ENCODE measurements around the gene ARPC3. TPM values are rescaled to one million over a fixed set of nuclear protein-coding genes. Genes with fewer than 3 reads are reported as not detected.
"Not testable (repeated sequence)": the region's sequence is repeated elsewhere in the genome, so short reads cannot be mapped to it uniquely, and the experiment has no call there.

The ARPC3 gene
- total and polyA plus RNA-seq, 2 donors (not counting 1 experiment from before 2014, with no cell fraction given): 87.4 to 169 TPM

GRCh38 chr12:110421159-110421661, 28.9 kb downstream of the ARPC3 start:
- Histone ChIP-seq H3K79me2 (ENCODE audit: control insufficient read depth, insufficient read depth, low read length) (no peaks in the 10 kb centered on the region), H3K27me3 (ENCODE audit: control insufficient read depth, insufficient read depth, low read length) (no peaks in the 10 kb centered on the region), H4K20me1 (ENCODE audit: control insufficient read depth, extremely low read depth, insufficient read depth, low read length) (no peaks in the 10 kb centered on the region), H3K9ac (ENCODE audit: insufficient read depth, low read length) (no peak overlapping the region), H2AFZ (ENCODE audit: low read length) (no peak overlapping the region), H3K27ac (ENCODE audit: insufficient read depth, low read length) (no peak overlapping the region), H3K4me1 (ENCODE audit: control insufficient read depth, extremely low read depth, insufficient read depth, low read length) (no peaks in the 10 kb centered on the region), H3K9me3 (ENCODE audit: control insufficient read depth, insufficient read depth, low read depth, low read length) (no peaks in the 10 kb centered on the region), H3K4me3 (replicated peaks in 1 of 4; ENCODE audit: control extremely low read depth in 1 of 4, insufficient read depth in 1 of 4, low read depth in 3 of 4, low read length in 4 of 4) (no peak overlapping the region), H3K36me3 (ENCODE audit: control insufficient read depth, insufficient read depth, low read length) (no peaks in the 10 kb centered on the region), H3K4me2 (ENCODE audit: extremely low read depth, insufficient read depth, low read length) (no peak overlapping the region)
- TF ChIP-seq EZH2 (IDR thresholded peaks at IDR 0.05; ENCODE audit: low read length, missing control alignments) (no peak), CTCF (conservative IDR thresholded peaks at IDR 0.05 in 1 of 2, IDR thresholded peaks at IDR 0.05 in 1 of 2; ENCODE audit: low read depth in 1 of 2, low read length in 2 of 2) (no peak)
- DNase-seq (ENCODE audit: low read depth in 2 of 2): no peak

GRCh38 chr12:110420644-110421043, 29.5 kb downstream of the ARPC3 start:
- H2AFZ ChIP-seq (ENCODE audit: low read length); H3K9ac ChIP-seq (ENCODE audit: insufficient read depth, low read length); H3K4me3 ChIP-seq (replicated peaks in 1 of 4; ENCODE audit: control extremely low read depth in 1 of 4, insufficient read depth in 1 of 4, low read depth in 3 of 4, low read length in 4 of 4); H3K36me3 ChIP-seq (ENCODE audit: control insufficient read depth, insufficient read depth, low read length); H3K9me3 ChIP-seq (ENCODE audit: control insufficient read depth, insufficient read depth, low read depth, low read length); H4K20me1 ChIP-seq (ENCODE audit: control insufficient read depth, extremely low read depth, insufficient read depth, low read length); H3K4me1 ChIP-seq (ENCODE audit: control insufficient read depth, extremely low read depth, insufficient read depth, low read length); H3K27me3 ChIP-seq (ENCODE audit: control insufficient read depth, insufficient read depth, low read length); H3K79me2 ChIP-seq (ENCODE audit: control insufficient read depth, insufficient read depth, low read length); DNase-seq (ENCODE audit: low read depth in 2 of 2); H3K4me2 ChIP-seq (ENCODE audit: extremely low read depth, insufficient read depth, low read length); H3K27ac ChIP-seq (ENCODE audit: insufficient read depth, low read length): not testable (repeated sequence)

GRCh38 chr12:110417113-110417512, 33.0 kb downstream of the ARPC3 start:
- H2AFZ ChIP-seq (ENCODE audit: low read length); H4K20me1 ChIP-seq (ENCODE audit: control insufficient read depth, extremely low read depth, insufficient read depth, low read length); H3K9me3 ChIP-seq (ENCODE audit: control insufficient read depth, insufficient read depth, low read depth, low read length); H3K27me3 ChIP-seq (ENCODE audit: control insufficient read depth, insufficient read depth, low read length); H3K36me3 ChIP-seq (ENCODE audit: control insufficient read depth, insufficient read depth, low read length); H3K4me3 ChIP-seq (replicated peaks in 1 of 4; ENCODE audit: control extremely low read depth in 1 of 4, insufficient read depth in 1 of 4, low read depth in 3 of 4, low read length in 4 of 4); H3K4me2 ChIP-seq (ENCODE audit: extremely low read depth, insufficient read depth, low read length); H3K79me2 ChIP-seq (ENCODE audit: control insufficient read depth, insufficient read depth, low read length); H3K9ac ChIP-seq (ENCODE audit: insufficient read depth, low read length); H3K27ac ChIP-seq (ENCODE audit: insufficient read depth, low read length); H3K4me1 ChIP-seq (ENCODE audit: control insufficient read depth, extremely low read depth, insufficient read depth, low read length); DNase-seq (ENCODE audit: low read depth in 2 of 2): not testable (repeated sequence)

- not testable (repeated sequence) for H3K27me3 ChIP-seq (ENCODE audit: control insufficient read depth, insufficient read depth, low read length); H3K4me3 ChIP-seq (replicated peaks in 1 of 4; ENCODE audit: control extremely low read depth in 1 of 4, insufficient read depth in 1 of 4, low read depth in 3 of 4, low read length in 4 of 4); H3K4me2 ChIP-seq (ENCODE audit: extremely low read depth, insufficient read depth, low read length); H4K20me1 ChIP-seq (ENCODE audit: control insufficient read depth, extremely low read depth, insufficient read depth, low read length); H2AFZ ChIP-seq (ENCODE audit: low read length); H3K79me2 ChIP-seq (ENCODE audit: control insufficient read depth, insufficient read depth, low read length); H3K36me3 ChIP-seq (ENCODE audit: control insufficient read depth, insufficient read depth, low read length); H3K9me3 ChIP-seq (ENCODE audit: control insufficient read depth, insufficient read depth, low read depth, low read length); H3K27ac ChIP-seq (ENCODE audit: insufficient read depth, low read length); H3K4me1 ChIP-seq (ENCODE audit: control insufficient read depth, extremely low read depth, insufficient read depth, low read length); H3K9ac ChIP-seq (ENCODE audit: insufficient read depth, low read length)
- peak in 1 of 2 donors; percentile 55 for DNase-seq (ENCODE audit: low read depth in 2 of 2)
These were observed 40.1 kb downstream of the ARPC3 start for GRCh38 chr12:110410086-110410485.

- peaks cover 32% of the 10 kb centered on the region for H3K79me2 ChIP-seq (ENCODE audit: control insufficient read depth, insufficient read depth, low read length)
- H3K27ac ChIP-seq (ENCODE audit: insufficient read depth, low read length); H3K4me1 ChIP-seq (ENCODE audit: control insufficient read depth, extremely low read depth, insufficient read depth, low read length); H2AFZ ChIP-seq (ENCODE audit: low read length); H3K27me3 ChIP-seq (ENCODE audit: control insufficient read depth, insufficient read depth, low read length); H4K20me1 ChIP-seq (ENCODE audit: control insufficient read depth, extremely low read depth, insufficient read depth, low read length); H3K36me3 ChIP-seq (ENCODE audit: control insufficient read depth, insufficient read depth, low read length); DNase-seq (ENCODE audit: low read depth in 2 of 2); H3K9me3 ChIP-seq (ENCODE audit: control insufficient read depth, insufficient read depth, low read depth, low read length); H3K4me3 ChIP-seq (replicated peaks in 1 of 4; ENCODE audit: control extremely low read depth in 1 of 4, insufficient read depth in 1 of 4, low read depth in 3 of 4, low read length in 4 of 4); H3K4me2 ChIP-seq (ENCODE audit: extremely low read depth, insufficient read depth, low read length); H3K9ac ChIP-seq (ENCODE audit: insufficient read depth, low read length): not testable (repeated sequence)
These were observed 44.9 kb downstream of the ARPC3 start for GRCh38 chr12:110405126-110405662.
